Right atrium auricular region (tissue), 2 donors: Measurements from ENCODE around the gene PBX2. TPM values are rescaled to one million over a fixed set of nuclear protein-coding genes. Genes with fewer than 3 reads are reported as not detected.

Experiments used
- DNase-seq: peaks from one replicate; pipeline ENCODE4 v3.0.0-alpha.2; 2019; ENCODE audit warnings: low spot score
- H3K27ac ChIP-seq, 2 donors: fragments of 200-600 bp; sonication (generic); 1 replicate in 1 of 2; 2 replicates in 1 of 2; pipeline ENCODE4 v1.5.1; 2016 to 2019
- H3K27me3 ChIP-seq, 2 donors: fragments of 200-600 bp; sonication (generic); one replicate each; pipeline versions ENCODE4 v1.5.1 to v1.6.0; 2017 to 2019
- H3K36me3 ChIP-seq: fragments of 200-600 bp; sonication (generic); one replicate; pipeline ENCODE4 v1.5.1; 2016
- H3K4me1 ChIP-seq, 2 donors: fragments of 200-600 bp; sonication (generic); one replicate each; pipeline versions ENCODE4 v1.5.1 to v1.6.0; 2017 to 2019
- H3K4me3 ChIP-seq, 2 donors: fragments of 200-600 bp; sonication (generic); 1 replicate in 1 of 2; 2 replicates in 1 of 2; pipeline ENCODE4 v1.5.1; 2017 to 2019; ENCODE audit warnings: mild to moderate bottlenecking in 1 of 2, moderate library complexity in 1 of 2
- H3K9me3 ChIP-seq, 2 donors: fragments of 200-600 bp; sonication (generic); one replicate each; pipeline ENCODE4 v1.5.1; 2019
- total RNA-seq, 2 donors: library from RNA; depleted of rRNA; stranded (reverse); fragments of >200 nt; gene quantifications; one replicate each; pipeline ENCODE4 v1.1.0, GENCODE V29; 2016
- TF ChIP-seq, protein P1 (sequence below), 2 donors: fragments of 200-600 bp; sonication (generic); IDR thresholded peaks; one replicate each; pipeline ENCODE4 v1.5.1; 2019; ENCODE audit warnings: antibody characterized with exemption in 2 of 2

Gene PBX2
- total RNA-seq, 2 donors from 2014 or later: 26.0 to 32.5 TPM

DNA sequence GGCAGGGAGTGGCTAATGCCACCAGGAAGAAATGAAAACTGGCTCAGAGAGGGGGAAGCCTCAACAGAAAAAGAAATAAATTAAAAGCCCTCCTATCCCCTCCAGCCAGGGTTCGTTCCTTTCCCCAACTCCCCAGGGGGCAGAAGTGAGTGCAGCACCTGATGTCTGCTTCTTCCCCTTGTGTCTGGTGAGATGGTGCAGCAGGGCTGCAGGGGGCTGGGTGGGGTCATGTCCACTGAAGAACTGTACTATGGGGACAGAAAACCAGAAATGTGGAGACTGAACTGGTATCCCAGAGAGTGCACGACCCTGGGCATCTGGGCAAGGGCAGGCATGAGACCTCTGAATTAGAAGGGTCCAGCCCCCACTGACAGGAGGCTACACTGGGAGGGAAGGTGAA, 21.7 kb downstream of the PBX2 start:
- H3K27ac ChIP-seq: no peak overlapping the region
- H3K36me3 ChIP-seq: peaks cover 58% of the 10 kb centered on the region
- no peaks in the 10 kb centered on the region for H3K4me1 ChIP-seq
- TF ChIP-seq, protein P1, sequence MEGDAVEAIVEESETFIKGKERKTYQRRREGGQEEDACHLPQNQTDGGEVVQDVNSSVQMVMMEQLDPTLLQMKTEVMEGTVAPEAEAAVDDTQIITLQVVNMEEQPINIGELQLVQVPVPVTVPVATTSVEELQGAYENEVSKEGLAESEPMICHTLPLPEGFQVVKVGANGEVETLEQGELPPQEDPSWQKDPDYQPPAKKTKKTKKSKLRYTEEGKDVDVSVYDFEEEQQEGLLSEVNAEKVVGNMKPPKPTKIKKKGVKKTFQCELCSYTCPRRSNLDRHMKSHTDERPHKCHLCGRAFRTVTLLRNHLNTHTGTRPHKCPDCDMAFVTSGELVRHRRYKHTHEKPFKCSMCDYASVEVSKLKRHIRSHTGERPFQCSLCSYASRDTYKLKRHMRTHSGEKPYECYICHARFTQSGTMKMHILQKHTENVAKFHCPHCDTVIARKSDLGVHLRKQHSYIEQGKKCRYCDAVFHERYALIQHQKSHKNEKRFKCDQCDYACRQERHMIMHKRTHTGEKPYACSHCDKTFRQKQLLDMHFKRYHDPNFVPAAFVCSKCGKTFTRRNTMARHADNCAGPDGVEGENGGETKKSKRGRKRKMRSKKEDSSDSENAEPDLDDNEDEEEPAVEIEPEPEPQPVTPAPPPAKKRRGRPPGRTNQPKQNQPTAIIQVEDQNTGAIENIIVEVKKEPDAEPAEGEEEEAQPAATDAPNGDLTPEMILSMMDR (IDR thresholded peaks at IDR 0.05): no peak
- no peaks in the 10 kb centered on the region for H3K9me3 ChIP-seq
- H3K4me3 ChIP-seq: no peak overlapping the region
- no peak for DNase-seq
- no peaks in the 10 kb centered on the region for H3K27me3 ChIP-seq

DNA sequence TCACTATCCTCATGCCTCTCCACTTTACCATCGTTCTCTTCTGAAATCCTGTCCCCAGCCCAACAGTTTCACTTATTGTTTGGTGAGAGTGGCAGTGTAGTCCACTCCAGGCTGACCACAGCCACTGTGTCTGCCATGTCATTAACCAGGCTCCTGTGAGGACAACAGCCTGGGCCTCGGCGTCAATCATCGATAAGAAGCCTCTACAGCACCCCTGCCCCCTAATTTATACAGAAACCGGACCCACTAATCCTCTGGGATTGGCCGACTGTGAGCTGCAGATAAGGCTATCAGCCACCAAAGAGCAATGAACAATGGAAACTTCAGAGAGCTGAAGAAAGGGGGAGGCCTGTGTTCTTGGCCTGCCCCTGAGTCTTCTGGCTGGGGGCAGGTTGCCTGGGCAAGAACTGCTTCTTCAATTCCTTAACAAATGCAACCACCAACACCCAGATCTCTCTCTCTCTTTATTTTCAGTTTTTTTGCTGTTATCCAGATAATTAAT, 22.2 kb downstream of the PBX2 start:
- Histone ChIP-seq H3K27ac (no peak overlapping the region), H3K36me3 (peaks cover 63% of the 10 kb centered on the region), H3K4me1 (no peaks in the 10 kb centered on the region), H3K27me3 (no peaks in the 10 kb centered on the region), H3K9me3 (no peaks in the 10 kb centered on the region), H3K4me3 (no peak overlapping the region)
- no peak for DNase-seq
- TF ChIP-seq, protein P1 (IDR thresholded peaks at IDR 0.05): no peak

DNA sequence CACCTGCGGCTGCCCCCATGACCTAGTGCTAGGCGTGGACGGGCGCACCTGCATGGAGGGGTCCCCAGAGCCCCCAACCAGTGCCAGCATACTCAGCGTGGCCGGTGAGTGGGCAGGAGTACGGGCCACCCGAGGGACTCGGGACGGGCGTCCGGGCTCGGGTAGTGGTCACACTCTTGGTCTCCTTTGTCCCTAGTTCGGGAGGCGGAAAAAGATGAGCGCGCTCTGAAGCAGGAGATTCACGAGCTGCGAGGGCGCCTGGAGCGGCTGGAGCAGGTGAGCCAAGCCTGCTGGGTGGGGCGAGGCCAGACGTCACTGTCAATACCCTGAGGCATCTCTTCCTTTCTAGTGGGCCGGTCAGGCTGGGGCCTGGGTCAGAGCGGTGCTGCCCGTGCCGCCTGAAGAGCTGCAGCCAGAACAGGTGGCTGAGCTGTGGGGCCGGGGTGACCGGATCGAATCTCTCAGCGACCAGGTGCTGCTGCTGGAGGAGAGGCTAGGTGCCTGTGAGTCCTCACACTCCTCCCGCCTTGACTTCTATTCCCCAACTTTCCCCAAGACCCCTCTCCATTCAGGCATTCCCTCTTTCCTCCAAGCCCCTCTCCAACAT, 22.7 kb downstream of the PBX2 start:
- H3K4me3 ChIP-seq: no peak overlapping the region
- TF ChIP-seq, protein P1 (IDR thresholded peaks at IDR 0.05): no peak
- H3K9me3 ChIP-seq: no peaks in the 10 kb centered on the region
- no peak overlapping the region for H3K27ac ChIP-seq
- H3K4me1 ChIP-seq: no peaks in the 10 kb centered on the region
- H3K36me3 ChIP-seq: peaks cover 66% of the 10 kb centered on the region
- no peak for DNase-seq
- H3K27me3 ChIP-seq: no peaks in the 10 kb centered on the region

DNA sequence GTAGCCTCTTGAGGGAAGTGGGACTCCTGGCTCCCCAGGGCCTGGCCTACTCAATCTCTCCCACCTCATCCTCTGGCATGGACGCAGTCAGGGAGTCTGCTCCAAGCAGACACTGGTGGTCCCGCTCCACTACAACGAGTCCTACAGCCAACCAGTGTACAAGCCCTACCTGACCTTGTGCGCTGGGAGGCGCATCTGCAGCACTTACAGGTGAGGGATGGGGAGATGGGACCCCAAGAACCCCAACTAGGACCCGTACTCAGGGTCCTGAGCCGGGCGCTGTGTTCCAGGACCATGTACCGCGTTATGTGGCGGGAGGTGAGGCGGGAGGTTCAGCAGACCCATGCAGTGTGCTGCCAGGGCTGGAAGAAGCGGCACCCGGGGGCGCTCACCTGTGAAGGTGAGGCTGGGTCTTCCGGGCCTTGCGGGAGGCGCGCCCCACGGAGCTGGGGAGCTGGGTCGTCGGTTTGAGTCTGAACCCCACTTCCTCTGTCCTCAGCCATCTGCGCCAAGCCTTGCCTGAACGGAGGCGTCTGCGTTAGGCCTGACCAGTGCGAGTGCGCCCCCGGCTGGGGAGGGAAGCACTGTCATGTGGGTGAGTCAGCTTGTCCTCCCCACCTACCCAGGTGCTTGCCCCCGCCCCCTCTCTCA, 23.5 kb downstream of the PBX2 start:
- Histone ChIP-seq H3K27me3 (no peaks in the 10 kb centered on the region), H3K27ac (no peak overlapping the region), H3K9me3 (no peaks in the 10 kb centered on the region), H3K36me3 (peaks cover 69% of the 10 kb centered on the region), H3K4me3 (no peak overlapping the region), H3K4me1 (no peaks in the 10 kb centered on the region)
- no peak for DNase-seq
- TF ChIP-seq, protein P1 (IDR thresholded peaks at IDR 0.05): no peak

DNA sequence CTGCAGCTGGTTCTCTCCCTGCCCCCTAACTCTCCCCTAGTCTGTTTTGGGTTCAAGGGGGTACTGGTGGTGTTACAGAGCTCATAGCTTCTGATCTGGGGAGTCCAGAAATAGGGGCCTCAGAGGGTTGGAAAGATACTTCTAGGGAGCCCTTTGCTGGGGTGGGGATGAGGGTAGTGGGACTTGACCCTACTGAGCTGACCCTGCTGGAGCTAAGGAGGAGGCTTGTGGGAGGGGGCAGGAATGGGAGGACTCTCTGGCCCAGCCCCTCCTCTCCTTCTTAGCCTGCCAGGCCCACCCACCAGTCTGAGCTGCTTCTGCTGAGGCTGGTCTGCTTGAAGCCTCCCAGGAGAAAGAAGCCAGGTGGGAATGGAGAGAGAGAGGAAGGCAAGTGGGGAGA, 25.7 kb downstream of the PBX2 start, which contains the start of gene EGFL8:
EGFL8 (plus strand) TSS at position 301 of the 400 bp plus-strand sequence. CDS start 1,571 bp downstream, outside the sequence.
- peak within 1 kb of the TSS; percentile 35 to 51 for H3K27ac ChIP-seq
- TF ChIP-seq, protein P1 (IDR thresholded peaks at IDR 0.05): no peak
- H3K36me3 ChIP-seq: peaks cover 63% of the 10 kb centered on the region
- H3K4me1 ChIP-seq: no peaks in the 10 kb centered on the region
- no peak for DNase-seq
- H3K9me3 ChIP-seq: no peaks in the 10 kb centered on the region
- no peaks in the 10 kb centered on the region for H3K27me3 ChIP-seq
- no peak within 1 kb of the TSS for H3K4me3 ChIP-seq
